Measurements from ENCODE around the gene IRF6. TPM values are rescaled to one million over a fixed set of nuclear protein-coding genes. Genes with fewer than 3 reads are reported as not detected.

The IRF6 gene
- total RNA-seq, 2 experiments from 2014 or later, result 0.10 to 0.25 TPM

DNA sequence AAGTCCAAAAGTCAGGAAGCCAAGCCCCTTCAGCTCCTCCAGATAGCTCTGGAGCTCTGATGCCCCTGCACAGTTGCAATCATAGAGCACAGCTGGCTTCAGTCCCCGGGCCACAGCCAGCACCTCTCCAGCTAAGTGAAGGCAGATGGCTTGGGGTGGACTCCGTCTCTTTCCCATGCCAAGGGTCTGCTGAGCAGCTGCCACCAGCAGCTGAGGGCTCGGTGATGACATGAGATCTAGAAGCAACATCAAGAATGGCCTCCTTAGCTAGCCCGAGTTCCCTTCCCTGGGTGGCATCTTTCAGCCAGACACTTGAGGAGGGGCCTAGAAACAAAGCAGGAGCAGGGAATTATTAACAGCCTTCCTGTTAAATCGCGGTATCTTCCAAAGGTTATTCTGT is 22.6 kb downstream of the IRF6 start:
- Mint-ChIP-seq H3K27me3 (no peaks in the 10 kb centered on the region), H3K36me3 (ENCODE audit: low read depth) (peaks cover 62% of the 10 kb centered on the region), H3K9me3 (no peaks in the 10 kb centered on the region), H3K4me3 (peak overlapping the region; percentile 90), H3K27ac (peak overlapping the region; percentile 91), H3K4me1 (peaks cover 51% of the 10 kb centered on the region)
- CTCF ChIA-PET, result interaction anchor here (1.0 to 2.6 kb wide), 4 partner anchors 9 to 44 kb away, joined by 4 to 25 read pairs (median 13); partner anchors contain the start of gene UTP25
- no peak for DNase-seq
- POLR2A ChIA-PET, result interaction anchor here (1.1 to 15.4 kb wide), 9 partner anchors 9 to 45 kb away, joined by 3 to 218 read pairs (median 8); partner anchors contain the start of genes TRAF3IP3 and UTP25

GRCh38 chr1:209780268-209780667 is 25.7 kb downstream of the IRF6 start:
- no peak overlapping the region for H3K4me3 Mint-ChIP-seq
- ChIA-PET CTCF (no interaction called here), POLR2A (interaction anchor here (1.3 to 20.7 kb wide), 3 partner anchors 13 to 594 kb away, joined by 3 to 799 read pairs (median 218); partner anchors contain the start of gene TRAF3IP3)
- no peaks in the 10 kb centered on the region for H3K9me3 Mint-ChIP-seq
- H3K27ac Mint-ChIP-seq, result peak overlapping the region; percentile 53
- peaks cover 53% of the 10 kb centered on the region for H3K4me1 Mint-ChIP-seq
- peaks cover 71% of the 10 kb centered on the region for H3K36me3 Mint-ChIP-seq (ENCODE audit: low read depth)
- no peak for DNase-seq
- no peaks in the 10 kb centered on the region for H3K27me3 Mint-ChIP-seq

DNA sequence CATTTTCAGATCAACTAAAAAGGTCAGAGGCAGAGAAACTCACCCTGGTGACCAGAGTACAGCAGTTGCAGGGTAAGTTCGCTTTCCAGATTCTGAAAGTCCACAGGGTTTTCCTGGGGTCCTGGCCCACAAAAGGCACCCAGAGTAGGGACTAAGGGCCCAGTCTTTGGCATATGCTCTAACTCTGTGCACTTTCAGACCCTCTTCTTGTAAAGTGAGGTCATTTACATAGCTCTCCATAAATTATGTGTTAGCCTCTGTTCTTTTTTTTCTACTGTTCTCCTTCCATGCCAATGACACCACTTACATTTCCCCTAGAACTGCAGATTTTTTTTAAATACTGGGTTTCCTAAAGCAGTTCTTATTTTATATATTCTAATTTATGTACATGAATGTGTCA is 27.8 kb downstream of the IRF6 start:
- ChIA-PET POLR2A (interaction anchor here (15.4 to 20.7 kb wide), 2 partner anchors 11 to 23 kb away, joined by 218 to 799 read pairs; partner anchors contain the start of gene TRAF3IP3), CTCF (interaction anchor here (2.1 kb wide), 1 partner anchor 10 kb away, joined by 13 read pairs; no protein-coding TSS in a partner anchor)
- DNase-seq, result no peak
- Mint-ChIP-seq H3K36me3 (ENCODE audit: low read depth) (peaks cover 56% of the 10 kb centered on the region), H3K4me1 (peaks cover 47% of the 10 kb centered on the region), H3K9me3 (no peaks in the 10 kb centered on the region), H3K4me3 (no peak overlapping the region), H3K27ac (no peak overlapping the region), H3K27me3 (no peaks in the 10 kb centered on the region)

DNA sequence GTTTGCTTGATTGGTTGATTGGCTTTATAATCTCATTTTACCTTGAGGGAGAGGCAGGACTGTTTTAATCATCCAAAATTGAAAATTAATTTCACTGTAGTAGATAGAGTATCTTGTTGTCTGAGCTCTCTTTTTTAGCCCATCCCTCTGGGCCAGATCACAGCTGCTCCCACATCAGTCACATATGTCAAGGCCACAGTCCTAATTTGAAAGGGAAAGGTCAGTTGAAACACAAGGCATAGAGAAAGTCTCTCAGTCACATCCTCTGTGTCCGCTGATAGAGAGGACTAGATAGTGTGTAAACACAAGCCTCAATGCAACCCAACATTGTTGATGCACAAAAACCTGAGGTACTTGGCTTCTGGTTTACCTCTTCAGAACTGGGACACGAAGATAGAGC is 28.4 kb downstream of the IRF6 start:
- peaks cover 52% of the 10 kb centered on the region for H3K36me3 Mint-ChIP-seq (ENCODE audit: low read depth)
- H3K9me3 Mint-ChIP-seq, result no peaks in the 10 kb centered on the region
- no peak for DNase-seq
- H3K27me3 Mint-ChIP-seq, result no peaks in the 10 kb centered on the region
- H3K27ac Mint-ChIP-seq, result peak overlapping the region; percentile 44
- CTCF ChIA-PET, result interaction anchor here (0.8 to 2.1 kb wide), 2 partner anchors 9 to 167 kb away, joined by 3 to 13 read pairs; no protein-coding TSS in a partner anchor
- H3K4me3 Mint-ChIP-seq, result no peak overlapping the region
- H3K4me1 Mint-ChIP-seq, result peaks cover 43% of the 10 kb centered on the region
- POLR2A ChIA-PET, result interaction anchor here (15.4 to 20.7 kb wide), 2 partner anchors 10 to 23 kb away, joined by 218 to 799 read pairs; partner anchors contain the start of gene TRAF3IP3

DNA sequence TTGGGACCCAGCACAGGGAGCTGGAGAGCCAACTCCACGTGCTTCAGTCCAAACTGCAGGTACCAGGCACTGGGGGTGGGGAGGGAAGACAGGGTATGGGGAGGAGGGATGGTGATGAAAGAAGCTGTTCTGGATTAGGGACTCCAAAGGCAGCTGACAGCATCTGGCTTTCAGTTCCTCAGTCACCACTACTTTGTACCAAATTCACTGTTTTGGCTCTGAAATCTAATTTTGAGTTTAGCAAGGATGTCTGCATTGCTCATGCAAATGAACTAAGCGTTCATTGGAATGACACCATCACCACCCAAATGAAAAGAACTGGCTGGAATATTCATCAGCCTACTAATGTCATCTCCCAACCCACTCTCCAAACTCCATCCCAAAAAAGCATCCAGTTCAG is 30.3 kb downstream of the IRF6 start:
- no peak for DNase-seq
- CTCF ChIA-PET, result interaction anchor here (1.2 kb wide), 1 partner anchor 27 kb away, joined by 4 read pairs; no protein-coding TSS in a partner anchor
- H3K27me3 Mint-ChIP-seq, result no peaks in the 10 kb centered on the region
- H3K4me3 Mint-ChIP-seq, result no peak overlapping the region
- H3K36me3 Mint-ChIP-seq (ENCODE audit: low read depth), result peaks cover 37% of the 10 kb centered on the region
- peaks cover 39% of the 10 kb centered on the region for H3K4me1 Mint-ChIP-seq
- POLR2A ChIA-PET, result interaction anchor here (0.9 to 20.7 kb wide), 6 partner anchors 8 to 123 kb away, joined by 3 to 799 read pairs (median 54); partner anchors contain the start of genes C1orf74, G0S2 and TRAF3IP3
- H3K27ac Mint-ChIP-seq, result peak overlapping the region; percentile 6
- H3K9me3 Mint-ChIP-seq, result no peaks in the 10 kb centered on the region

DNA sequence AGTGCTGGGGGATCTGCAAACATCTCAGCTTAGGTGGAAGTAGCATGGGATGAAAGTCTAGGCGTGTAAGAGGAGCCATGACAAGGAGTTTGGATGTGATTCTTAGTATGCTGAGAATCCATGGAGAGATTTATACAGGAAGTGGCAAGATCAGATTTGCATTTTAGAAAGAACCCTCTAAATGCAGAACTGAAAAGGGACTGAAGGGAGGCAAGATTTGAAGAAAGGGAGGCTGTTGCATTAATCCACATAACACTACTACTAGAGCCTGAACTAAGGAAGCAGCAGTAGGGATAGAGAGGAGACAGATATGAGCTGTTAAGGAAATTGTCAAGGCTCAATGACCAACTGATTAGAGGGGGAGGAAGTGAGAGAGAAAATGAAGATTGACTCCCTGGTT is 31.4 kb downstream of the IRF6 start:
- Mint-ChIP-seq H3K4me1 (peaks cover 33% of the 10 kb centered on the region), H3K27ac (peak overlapping the region; percentile 57), H3K9me3 (no peaks in the 10 kb centered on the region), H3K27me3 (no peaks in the 10 kb centered on the region), H3K4me3 (no peak overlapping the region), H3K36me3 (ENCODE audit: low read depth) (peaks cover 27% of the 10 kb centered on the region)
- ChIA-PET CTCF (interaction anchor here (1.1 to 3.1 kb wide), 2 partner anchors 9 to 26 kb away, joined by 4 to 9 read pairs; no protein-coding TSS in a partner anchor), POLR2A (interaction anchor here (0.9 to 20.7 kb wide), 6 partner anchors 7 to 122 kb away, joined by 3 to 799 read pairs (median 54); partner anchors contain the start of genes C1orf74, G0S2 and TRAF3IP3)
- no peak for DNase-seq

DNA sequence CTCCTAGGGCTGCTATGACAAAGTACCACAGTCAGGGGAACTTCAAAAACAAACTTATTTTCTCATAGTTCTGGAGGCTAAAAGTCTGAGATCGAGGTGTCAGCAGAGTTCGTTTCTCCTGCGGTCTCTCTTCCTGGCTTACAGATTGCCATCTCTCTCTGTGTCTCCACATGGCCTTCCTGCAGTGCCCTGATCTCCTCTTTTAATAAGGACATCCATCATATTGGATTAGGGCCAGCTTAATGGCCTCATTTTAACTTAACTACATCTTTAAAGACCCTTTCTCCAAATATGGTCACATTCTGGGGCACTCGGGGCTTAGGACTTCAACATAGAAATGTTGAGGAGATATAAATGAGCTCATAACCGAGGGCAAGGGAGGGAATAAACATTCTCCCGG is 33.8 kb downstream of the IRF6 start:
- H3K27me3 Mint-ChIP-seq, result no peaks in the 10 kb centered on the region

DNA sequence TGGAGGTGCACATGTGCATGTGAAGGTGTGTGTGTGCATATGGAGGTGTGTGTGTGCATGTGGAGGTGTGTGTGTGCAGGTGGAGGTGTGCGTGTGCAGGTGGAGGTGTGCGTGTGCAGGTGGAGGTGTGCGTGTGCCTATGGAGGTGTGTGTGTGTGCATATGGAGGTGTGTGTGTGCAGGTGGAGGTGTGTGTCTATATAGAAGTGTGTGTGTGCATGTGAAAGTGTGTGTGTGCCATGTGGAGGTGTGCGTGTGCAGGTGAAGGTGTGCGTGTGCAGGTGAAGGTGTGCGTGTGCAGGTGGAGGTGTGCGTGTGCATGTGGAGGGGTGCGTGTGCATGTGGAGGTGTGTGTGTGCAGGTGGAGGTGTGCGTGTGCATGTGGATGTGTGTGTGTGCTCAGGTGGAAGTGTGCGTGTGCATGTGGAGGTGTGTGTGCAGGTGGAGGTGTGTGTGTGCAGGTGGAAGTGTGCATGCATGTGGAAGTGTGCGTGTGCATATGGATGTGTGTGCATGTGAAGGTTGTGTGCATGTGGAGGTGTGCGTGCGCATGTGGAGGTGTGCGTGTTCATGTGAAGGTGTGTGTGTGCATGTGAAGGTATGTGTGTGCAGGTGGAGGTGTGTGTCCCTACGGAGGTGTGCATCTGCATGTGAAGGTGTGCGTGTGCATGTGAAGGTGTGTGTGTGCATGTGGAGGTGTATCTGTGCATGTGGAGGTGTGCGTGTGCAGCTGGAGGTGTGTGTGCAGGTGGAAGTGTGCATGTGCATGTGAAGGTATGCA is 35.1 kb downstream of the IRF6 start:
- no peaks in the 10 kb centered on the region for H3K9me3 Mint-ChIP-seq
- no peaks in the 10 kb centered on the region for H3K36me3 Mint-ChIP-seq (ENCODE audit: low read depth)
- ChIA-PET CTCF (interaction anchor here (1.2 to 5.8 kb wide), 5 partner anchors 13 to 201 kb away, joined by 3 to 115 read pairs (median 25); partner anchors contain the start of genes C1orf74 and TRAF3IP3), POLR2A (interaction anchor here (1.6 to 20.7 kb wide), 5 partner anchors 11 to 1488 kb away, joined by 4 to 799 read pairs (median 8); partner anchors contain the start of genes C1orf74 and TRAF3IP3)
- H3K27ac Mint-ChIP-seq, result no peak overlapping the region
- peaks cover 40% of the 10 kb centered on the region for H3K4me1 Mint-ChIP-seq
- no peak for DNase-seq
- no peaks in the 10 kb centered on the region for H3K27me3 Mint-ChIP-seq
- no peak overlapping the region for H3K4me3 Mint-ChIP-seq

More for the DNA sequence above, 33.8 kb downstream of the IRF6 start:
- Mint-ChIP-seq H3K27ac (no peak overlapping the region), H3K36me3 (ENCODE audit: low read depth) (peaks cover 2% of the 10 kb centered on the region), H3K9me3 (no peaks in the 10 kb centered on the region), H3K4me3 (no peak overlapping the region), H3K4me1 (peaks cover 33% of the 10 kb centered on the region)
- ChIA-PET POLR2A (interaction anchor here (0.6 to 20.7 kb wide), 5 partner anchors 9 to 86 kb away, joined by 3 to 799 read pairs (median 7); partner anchors contain the start of genes C1orf74 and TRAF3IP3), CTCF (interaction anchor here (1.0 to 3.1 kb wide), 3 partner anchors 17 to 51 kb away, joined by 4 to 9 read pairs (median 5); partner anchors contain the start of gene TRAF3IP3)
- DNase-seq, result no peak

DNA sequence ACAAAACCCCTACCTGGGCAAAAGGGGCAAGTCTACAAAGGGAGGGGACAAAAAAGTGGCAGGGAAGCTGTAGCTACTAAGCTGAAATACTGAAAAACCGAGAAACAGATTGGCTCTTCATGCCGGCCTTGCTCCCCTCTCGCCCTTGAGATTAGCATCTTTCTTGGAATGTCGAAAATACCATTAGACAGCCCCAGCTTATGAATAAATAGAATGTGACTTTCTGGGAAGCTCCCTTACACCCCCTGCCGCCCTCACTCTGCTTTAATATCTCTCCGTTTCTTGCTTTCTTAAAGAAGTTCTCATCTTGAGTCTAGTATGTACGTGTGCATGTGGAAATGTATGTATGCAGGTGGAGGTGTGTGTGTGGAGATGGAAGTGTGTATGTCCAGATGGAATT is 36.0 kb downstream of the IRF6 start:
- Mint-ChIP-seq H3K4me3 (no peak overlapping the region), H3K4me1 (peaks cover 41% of the 10 kb centered on the region), H3K36me3 (ENCODE audit: low read depth) (peaks cover 6% of the 10 kb centered on the region), H3K27me3 (no peaks in the 10 kb centered on the region), H3K9me3 (no peaks in the 10 kb centered on the region), H3K27ac (no peak overlapping the region)
- ChIA-PET POLR2A (interaction anchor here (0.8 to 20.7 kb wide), 12 partner anchors 11 to 1488 kb away, joined by 3 to 799 read pairs (median 6); partner anchors contain the start of genes C1orf74, G0S2, LAMB3 and TRAF3IP3), CTCF (interaction anchor here (0.8 to 5.8 kb wide), 10 partner anchors 8 to 204 kb away, joined by 3 to 115 read pairs (median 10); partner anchors contain the start of genes C1orf74 and TRAF3IP3)
- no peak for DNase-seq

DNA sequence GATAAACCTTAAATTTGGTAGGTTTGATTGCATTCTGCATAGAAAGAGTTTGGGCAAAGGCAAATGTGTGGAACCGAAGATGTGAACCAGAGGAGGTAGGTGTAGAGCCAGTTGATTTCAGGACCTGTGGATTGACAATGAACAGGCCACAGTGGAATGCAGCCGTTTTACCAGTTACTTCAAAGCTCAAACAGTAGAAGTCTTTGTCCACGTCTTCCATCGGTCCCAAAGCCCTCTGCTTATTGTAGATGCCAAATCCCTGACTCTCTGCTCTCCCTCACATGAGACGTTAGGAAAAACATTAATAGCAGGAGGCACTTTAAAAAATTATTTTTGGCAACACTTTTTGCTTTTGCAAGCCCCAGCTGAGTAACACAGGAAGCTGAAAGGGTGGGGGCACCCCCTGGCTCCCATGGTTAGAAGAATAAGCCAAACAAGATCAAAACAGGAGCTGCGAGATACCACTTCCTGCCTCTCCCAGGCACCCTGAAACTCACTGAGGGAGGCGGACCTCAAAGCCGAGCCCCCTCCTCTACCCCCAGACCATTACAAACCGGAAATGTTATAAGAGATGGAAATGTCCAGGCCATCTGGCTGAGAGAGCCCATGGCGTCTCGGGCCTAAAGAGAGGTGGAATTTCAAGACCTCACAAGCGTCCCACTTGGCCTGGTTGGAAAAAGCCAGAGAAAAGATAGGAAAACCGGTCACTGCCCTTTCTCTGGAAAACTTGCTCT is 36.6 kb downstream of the IRF6 start:
- Mint-ChIP-seq H3K4me3 (no peak overlapping the region), H3K36me3 (ENCODE audit: low read depth) (peaks cover 9% of the 10 kb centered on the region), H3K4me1 (peaks cover 37% of the 10 kb centered on the region), H3K27ac (no peak overlapping the region), H3K9me3 (no peaks in the 10 kb centered on the region), H3K27me3 (no peaks in the 10 kb centered on the region)
- CTCF ChIA-PET, result interaction anchor here (0.8 to 5.8 kb wide), 12 partner anchors 9 to 204 kb away, joined by 3 to 115 read pairs (median 6); partner anchors contain the start of genes C1orf74 and TRAF3IP3
- POLR2A ChIA-PET, result interaction anchor here (0.8 to 20.7 kb wide), 14 partner anchors 12 to 1489 kb away, joined by 3 to 799 read pairs (median 6); partner anchors contain the start of genes C1orf74, G0S2, LAMB3 and TRAF3IP3
- DNase-seq, result peak; percentile 87

DNA sequence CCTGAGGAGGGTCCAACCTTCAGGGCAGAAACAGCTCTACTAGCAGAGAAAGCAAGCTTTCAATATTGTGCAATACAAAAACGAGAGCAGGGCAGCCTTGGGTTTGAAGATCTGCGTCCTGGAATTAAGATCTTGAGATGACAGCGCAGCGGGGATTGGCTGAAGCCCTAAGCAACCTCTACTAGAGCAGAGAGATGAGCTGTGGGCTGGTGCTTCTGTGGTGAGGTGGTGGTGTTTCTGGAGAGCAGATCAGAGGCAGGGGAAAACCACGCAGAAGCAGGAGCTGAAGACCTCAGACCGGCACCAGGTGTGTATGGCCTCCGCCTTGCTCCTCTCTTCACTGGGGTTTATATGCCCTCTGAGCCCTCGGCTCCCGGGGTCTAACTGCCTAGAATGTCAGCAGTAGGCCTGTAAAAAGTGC is 37.6 kb downstream of the IRF6 start:
- Mint-ChIP-seq H3K9me3 (no peaks in the 10 kb centered on the region), H3K4me3 (no peak overlapping the region), H3K4me1 (peaks cover 41% of the 10 kb centered on the region), H3K36me3 (ENCODE audit: low read depth) (peaks cover 19% of the 10 kb centered on the region), H3K27me3 (no peaks in the 10 kb centered on the region), H3K27ac (no peak overlapping the region)
- ChIA-PET CTCF (interaction anchor here (1.1 to 5.8 kb wide), 13 partner anchors 10 to 202 kb away, joined by 3 to 115 read pairs (median 7); partner anchors contain the start of genes C1orf74 and TRAF3IP3), POLR2A (interaction anchor here (0.6 to 20.7 kb wide), 13 partner anchors 13 to 606 kb away, joined by 3 to 799 read pairs (median 5); partner anchors contain the start of genes C1orf74, G0S2, TRAF3IP3 and UTP25)
- peak; percentile 94 for DNase-seq
